ENCODE data around the gene BEND6. TPM values are rescaled to one million over a fixed set of nuclear protein-coding genes. Genes with fewer than 3 reads are reported as not detected.
"Not testable (repeated sequence)": the region's sequence is repeated elsewhere in the genome, so short reads cannot be mapped to it uniquely, and the experiment has no call there.

Gene BEND6
- total and polyA plus RNA-seq, 2 of the 8 experiments (the other 6 are each of a cell fraction or from before 2014, with no cell fraction given), result 0.71 to 2.1 TPM

DNA sequence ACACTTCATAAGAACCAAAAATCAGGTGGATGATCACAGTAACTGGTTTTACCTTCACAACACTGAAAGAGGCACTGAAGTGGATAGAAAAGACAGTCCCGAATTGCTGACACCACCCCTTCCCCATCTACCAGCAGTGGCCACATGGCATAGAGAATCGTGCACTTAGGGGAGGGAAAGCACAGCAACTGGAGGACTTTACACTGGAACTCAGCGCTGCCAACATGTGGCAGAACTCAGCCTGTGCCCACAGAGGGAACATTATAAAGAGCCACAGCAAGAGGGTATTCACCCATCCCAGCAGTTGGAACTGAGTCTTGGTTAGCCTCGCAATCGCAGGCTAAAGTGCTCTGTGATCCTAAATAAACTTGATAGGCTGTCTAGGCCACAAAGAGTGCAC is 85.1 kb downstream of the BEND6 start (continued):
- no peak for TF ChIP-seq SRF (IDR thresholded peaks at IDR 0.05; ENCODE audit: low read depth, low read length)
- TF ChIP-seq JUND (IDR thresholded peaks at IDR 0.05; ENCODE audit: low read length), result no peak
- no peak for TF ChIP-seq SUZ12 (IDR thresholded peaks at IDR 0.05; ENCODE audit: low read length)
- no peak for TF ChIP-seq SP1 (IDR thresholded peaks at IDR 0.05; ENCODE audit: low read depth, low read length)
- TF ChIP-seq SP2 (IDR thresholded peaks at IDR 0.05; ENCODE audit: low read length), result no peak
- peak; percentile 77 for TF ChIP-seq MAX (IDR thresholded peaks at IDR 0.05)
- no peak for TF ChIP-seq CTBP2 (IDR thresholded peaks at IDR 0.05; ENCODE audit: borderline replicate concordance, insufficient read depth, insufficient read length, low read length)
- TF ChIP-seq FOSL1 (IDR thresholded peaks at IDR 0.05; ENCODE audit: insufficient read depth, low read depth, low read length), result no peak
- no peak for TF ChIP-seq BRCA1 (IDR thresholded peaks at IDR 0.05; ENCODE audit: low read depth, low read length)
- no peak for TF ChIP-seq POU5F1 (IDR thresholded peaks at IDR 0.05; ENCODE audit: low read depth, low read length)

- H3K23me2 ChIP-seq (ENCODE audit: low read depth, low read length); H2BK120ac ChIP-seq (replicated peaks; ENCODE audit: low read depth, low read length); H3K4ac ChIP-seq (replicated peaks; ENCODE audit: insufficient read length, low read depth, low read length); H3K56ac ChIP-seq (replicated peaks; ENCODE audit: insufficient read length, low read depth, low read length); H3K4me3 ChIP-seq (ENCODE audit: extremely low read depth in 1 of 4, insufficient read depth in 2 of 4, low read depth in 3 of 4, low read length in 4 of 4); H3K9ac ChIP-seq (replicated peaks in 1 of 4; ENCODE audit: extremely low read depth in 1 of 4, low read depth in 3 of 4, low read length in 3 of 4); H3K4me2 ChIP-seq (ENCODE audit: insufficient read depth in 1 of 2, low read depth in 2 of 2, low read length in 2 of 2); CTCF ChIA-PET (ENCODE audit: partially characterized antibody); DNase-seq (ENCODE audit: low read depth in 1 of 2, low spot score in 2 of 2); FAIRE-seq; H2AFZ ChIP-seq (ENCODE audit: low read length); H2BK5ac ChIP-seq (ENCODE audit: low read depth, low read length); H3K27me3 ChIP-seq (replicated peaks in 1 of 4; ENCODE audit: control insufficient read depth in 3 of 4, extremely low read depth in 1 of 4, insufficient read depth in 3 of 4, low read length in 3 of 4); H4K5ac ChIP-seq (ENCODE audit: insufficient read length, low read depth, low read length); H3K79me1 ChIP-seq (ENCODE audit: low read depth, low read length); H4K91ac ChIP-seq (replicated peaks; ENCODE audit: insufficient read length, low read length); H3K14ac ChIP-seq (ENCODE audit: insufficient read length); H4K8ac ChIP-seq (ENCODE audit: extremely low read depth, insufficient read depth, low read length); H2BK20ac ChIP-seq (ENCODE audit: low read length); H3K18ac ChIP-seq (ENCODE audit: extremely low read depth, low read length); H3K9me3 ChIP-seq (ENCODE audit: insufficient read depth in 2 of 2, low read depth in 1 of 2, low read length in 1 of 2); POLR2A ChIA-PET (ENCODE audit: partially characterized antibody); H2AK5ac ChIP-seq (ENCODE audit: low read depth, low read length); H2BK12ac ChIP-seq (ENCODE audit: low read depth, low read length); H3K4me1 ChIP-seq (replicated peaks in 1 of 4; ENCODE audit: control insufficient read depth in 3 of 4, insufficient read depth in 4 of 4, low read length in 3 of 4); H3K27ac ChIP-seq (ENCODE audit: low read depth, low read length); H4K20me1 ChIP-seq (replicated peaks in 1 of 2; ENCODE audit: control insufficient read depth in 1 of 2, insufficient read depth in 2 of 2, low read length in 2 of 2); H3K36me3 ChIP-seq (ENCODE audit: control insufficient read depth in 2 of 4, insufficient read depth in 4 of 4, low read length in 3 of 4); H3K23ac ChIP-seq (ENCODE audit: insufficient read length); H2BK15ac ChIP-seq (ENCODE audit: low read length): not testable (repeated sequence)
- H3K79me2 ChIP-seq (ENCODE audit: control insufficient read depth in 1 of 2, insufficient read depth in 2 of 2, low read length in 2 of 2), result peaks cover 0 to 13% of the 10 kb centered on the region in 2 experiments; a peak in 3 of 4 replicates
- 85% methylated on average over 1 of the region's 1 CpG; no CpG with 5 or more reads in 1 of the 2 experiments for WGBS, 2 experiments (ENCODE audit: extremely low coverage in 1 of 2, insufficient coverage in 1 of 2, insufficient read length in 1 of 2, insufficient replicate concordance in 2 of 2, low coverage in 1 of 2, low lambda C conversion rate in 2 of 2, missing lambda C conversion rate in 1 of 2)
Measured at GRCh38 chr6:57044061-57044460, 89.2 kb downstream of the BEND6 start.
